ENCODE measurements around the gene TTLL1.

DNA sequence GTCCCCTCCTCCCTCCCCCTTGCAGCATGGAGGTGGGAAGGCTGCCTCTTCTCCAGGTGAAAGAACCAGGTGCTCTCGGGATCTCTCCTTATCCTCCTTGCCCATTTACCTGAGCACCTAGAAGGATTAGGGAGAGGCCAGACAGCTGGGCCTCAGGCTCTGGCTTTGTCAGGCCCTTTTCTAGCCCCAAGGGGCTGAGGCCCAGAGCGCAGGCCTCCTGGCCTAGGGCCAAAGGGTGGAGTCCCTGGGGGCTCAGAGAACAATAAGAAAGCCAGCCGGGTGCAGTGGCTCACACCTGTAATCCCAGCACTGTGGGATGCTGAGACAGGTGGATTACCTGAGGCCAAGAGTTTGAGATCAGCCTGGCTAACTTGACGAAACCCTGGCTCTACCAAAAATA is 5.4 kb upstream of the TTLL1 start:
- no peak for TF ChIP-seq CTCF (IDR thresholded peaks at IDR 0.05; ENCODE audit: borderline replicate concordance, extremely low read depth, low read length, poor library complexity, severe bottlenecking)
- TF ChIP-seq EZH2 (IDR thresholded peaks at IDR 0.05; ENCODE audit: borderline replicate concordance, low read depth, low read length, severe bottlenecking): no peak
